GM13977 (cell line): ENCODE results near the gene MARK3.

Experiments used
- DNase-seq: peaks from one replicate; pipeline ENCODE4 v3.0.0; 2012; ENCODE audit warnings: low spot score
- CTCF ChIP-seq: IDR thresholded peaks from 2 replicates; pipeline ENCODE4 v1.5.1; 2012; ENCODE audit warnings: mild to moderate bottlenecking, control low read depth; ENCODE audit not compliant: insufficient read depth; ENCODE audit errors: extremely low read depth, missing control alignments
- in situ Hi-C: fragments of 300-500 bp; cut with MboI; formaldehyde crosslinking; loops from one replicate; pipeline ENCODE4 v1.12.0; 2022; ENCODE audit warnings: low sequenced_read_pairs, low pct_unique_long_range_greater_than_20kb, mixed read lengths, inconsistent platforms; ENCODE audit not compliant: unreplicated experiment

MARK3 gene

GRCh38 chr14:103445806-103446205 lies 60.6 kb downstream of the MARK3 start:
- TF ChIP-seq CTCF, result no peak
- no peak for DNase-seq
- in situ Hi-C loops, result no loop called here

DNA sequence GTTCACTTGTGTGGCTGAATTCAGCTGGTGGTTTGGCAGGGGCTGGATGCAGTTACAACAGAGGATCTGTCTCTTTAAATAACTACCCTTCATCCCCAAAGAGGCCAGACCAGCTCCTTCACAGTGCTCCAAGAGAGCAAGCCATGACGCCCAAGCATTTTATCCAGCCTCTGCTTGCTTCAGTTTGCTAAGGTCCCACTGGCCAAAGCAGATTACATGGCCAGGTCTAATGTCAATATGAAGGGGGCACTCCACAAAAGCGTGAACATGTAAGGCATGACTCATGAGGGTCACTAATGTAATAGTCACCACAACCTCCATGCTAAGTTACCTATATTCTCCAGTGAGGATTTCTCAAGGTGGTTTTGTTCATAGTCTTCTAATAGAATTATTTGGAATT lies 62.9 kb downstream of the MARK3 start:
- no peak for DNase-seq
- in situ Hi-C loops, result no loop called here
- no peak for TF ChIP-seq CTCF

DNA sequence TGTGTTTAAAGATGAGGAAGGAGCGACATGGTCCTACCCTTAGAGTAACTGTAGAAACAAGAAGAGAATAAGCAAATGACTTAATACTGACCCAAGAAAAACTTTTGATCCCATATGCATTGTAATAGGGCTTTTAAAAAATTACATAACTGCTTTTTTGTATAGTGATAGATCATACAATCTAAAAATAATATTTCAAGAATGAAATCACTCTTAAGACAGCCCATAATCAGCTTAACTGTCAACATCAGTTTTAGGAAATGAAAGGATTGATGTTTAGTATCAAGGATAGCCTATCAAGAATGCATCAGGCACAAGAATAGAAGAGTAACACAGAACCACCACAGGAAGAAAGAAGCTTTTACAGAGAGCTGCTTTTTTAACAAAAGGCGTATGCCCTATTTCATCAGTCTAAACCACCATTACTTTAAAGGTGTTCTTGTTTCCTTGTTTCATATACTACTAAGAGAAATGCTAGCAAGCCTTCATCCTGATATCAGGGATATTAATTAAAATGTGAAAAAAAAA lies 64.5 kb downstream of the MARK3 start:
- in situ Hi-C loops, result no loop called here
- no peak for TF ChIP-seq CTCF
- DNase-seq, result no peak

- TF ChIP-seq CTCF, result no peak
- in situ Hi-C loops, result no loop called here
- DNase-seq, result no peak
Observed at GRCh38 chr14:103450416-103450815, 65.2 kb downstream of the MARK3 start.

DNA sequence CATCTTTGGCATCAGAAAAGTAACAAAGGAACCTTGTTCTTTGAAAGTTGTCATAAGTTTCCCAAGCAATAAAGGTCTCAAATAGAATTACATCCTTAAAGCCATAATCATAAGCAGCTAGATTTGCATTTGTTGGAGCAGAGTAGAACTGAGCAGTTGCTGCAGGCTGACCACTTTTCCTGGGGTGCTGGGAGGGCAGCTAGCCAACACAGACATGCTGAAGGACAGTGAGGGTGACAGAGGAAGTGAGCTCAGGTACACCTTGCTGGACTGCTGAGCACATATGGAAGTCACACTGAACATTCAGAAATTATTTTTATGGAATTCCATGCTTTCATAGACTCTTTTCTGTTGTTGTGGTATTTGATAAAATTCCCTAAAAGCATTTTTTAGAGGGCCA lies 66.2 kb downstream of the MARK3 start:
- TF ChIP-seq CTCF, result no peak
- DNase-seq, result no peak
- in situ Hi-C loops, result no loop called here

- TF ChIP-seq CTCF, result no peak
Observed at GRCh38 chr14:103453791-103454190, 68.6 kb downstream of the MARK3 start.

More at GRCh38 chr14:103453791-103454190, 68.6 kb downstream of the MARK3 start:
- no peak for DNase-seq
- in situ Hi-C loops, result no loop called here
